PFSK-1 (cell line): Measurements from ENCODE around the gene DMPK.

Source experiments
- POLR2AphosphoS5 ChIP-seq: IDR thresholded peaks from 2 replicates; pipeline ENCODE4 v1.6.1; 2012; ENCODE audit warnings: low read depth, mild to moderate bottlenecking, control low read depth, low read length, moderate library complexity
- REST ChIP-seq, 2 experiments: IDR thresholded peaks; 2 replicates each; pipeline versions ENCODE4 v1.6.1 to v1.8.0; 2011 to 2012; ENCODE audit warnings: low read depth in 2 of 2, low read length in 2 of 2, control low read depth in 1 of 2, inconsistent platforms in 1 of 2, mild to moderate bottlenecking in 1 of 2, moderate library complexity in 1 of 2; ENCODE audit not compliant: insufficient read depth in 1 of 2
- TAF1 ChIP-seq: IDR thresholded peaks from 2 replicates; pipeline ENCODE4 v1.6.1; 2012; ENCODE audit warnings: low read length, control low read depth, borderline replicate concordance; ENCODE audit not compliant: insufficient read depth

GRCh38 chr19:45820413-45821102, 38.3 kb upstream of the DMPK start:
- TF ChIP-seq POLR2AphosphoS5 (no peak), REST (IDR thresholded peaks at IDR 0.05; ENCODE audit: insufficient read depth in 1 of 2, low read depth in 2 of 2, low read length in 2 of 2) (no peak), TAF1 (no peak)
